ENCODE data around the gene MPDU1.

MPDU1 gene

GRCh38 chr17:7572338-7572587 is 11.4 kb upstream of the MPDU1 start:
- DNase-seq = no peak
- TF ChIP-seq POLR2A (IDR thresholded peaks at IDR 0.05; ENCODE audit: low read length) (no peak), GATA1 (IDR thresholded peaks at IDR 0.05; ENCODE audit: low read depth, low read length) (no peak)

- TF ChIP-seq POLR2A (IDR thresholded peaks at IDR 0.05; ENCODE audit: low read length) (peak; percentile 99), GATA1 (IDR thresholded peaks at IDR 0.05; ENCODE audit: low read depth, low read length) (no peak)
- peak; percentile 100 for DNase-seq
Measured at GRCh38 chr17:7572588-7573323, 10.9 kb upstream of the MPDU1 start.

GRCh38 chr17:7573324-7574080 is 10.2 kb upstream of the MPDU1 start:
- TF ChIP-seq GATA1 (IDR thresholded peaks at IDR 0.05; ENCODE audit: low read depth, low read length) (no peak), POLR2A (IDR thresholded peaks at IDR 0.05; ENCODE audit: low read length) (no peak)
- peak; percentile 93 to 94 for DNase-seq

GRCh38 chr17:7574176-7574953 is 9.3 kb upstream of the MPDU1 start:
- DNase-seq = no peak
- TF ChIP-seq POLR2A (IDR thresholded peaks at IDR 0.05; ENCODE audit: low read length) (no peak), GATA1 (IDR thresholded peaks at IDR 0.05; ENCODE audit: low read depth, low read length) (no peak)

- TF ChIP-seq POLR2A (IDR thresholded peaks at IDR 0.05; ENCODE audit: low read length) (no peak), GATA1 (IDR thresholded peaks at IDR 0.05; ENCODE audit: low read depth, low read length) (no peak)
Measured at GRCh38 chr17:7575481-7575883, 8.2 kb upstream of the MPDU1 start.

GRCh38 chr17:7575959-7576358 is 7.7 kb upstream of the MPDU1 start:
- DNase-seq = no peak
- TF ChIP-seq GATA1 (IDR thresholded peaks at IDR 0.05; ENCODE audit: low read depth, low read length) = no peak
- TF ChIP-seq POLR2A (IDR thresholded peaks at IDR 0.05; ENCODE audit: low read length) = peak; percentile 4

More at GRCh38 chr17:7575481-7575883, 8.2 kb upstream of the MPDU1 start:
- no peak for DNase-seq

GRCh38 chr17:7576432-7576937 is 7.2 kb upstream of the MPDU1 start:
- TF ChIP-seq POLR2A (IDR thresholded peaks at IDR 0.05; ENCODE audit: low read length) (peak; percentile 21), GATA1 (IDR thresholded peaks at IDR 0.05; ENCODE audit: low read depth, low read length) (no peak)
- DNase-seq = no peak

GRCh38 chr17:7577327-7578199 is 6.1 kb upstream of the MPDU1 start:
- TF ChIP-seq GATA1 (IDR thresholded peaks at IDR 0.05; ENCODE audit: low read depth, low read length) (no peak), POLR2A (IDR thresholded peaks at IDR 0.05; ENCODE audit: low read length) (no peak)
- DNase-seq = no peak

GRCh38 chr17:7579001-7579833 is 4.4 kb upstream of the MPDU1 start, which contains the start of gene CD68:
Gene CD68, plus strand, starts transcription at chr17:7579638. Its CDS starts 40 bp downstream, at chr17:7579678.
- peak; percentile 75 for TF ChIP-seq POLR2A (IDR thresholded peaks at IDR 0.05; ENCODE audit: low read length)
- no peak for TF ChIP-seq GATA1 (IDR thresholded peaks at IDR 0.05; ENCODE audit: low read depth, low read length)
- peak; percentile 68 to 80 for DNase-seq

- no peak for TF ChIP-seq GATA1 (IDR thresholded peaks at IDR 0.05; ENCODE audit: low read depth, low read length)
- no peak for TF ChIP-seq POLR2A (IDR thresholded peaks at IDR 0.05; ENCODE audit: low read length)
- DNase-seq = peak in 1 of 2 experiments; percentile 54
Measured at GRCh38 chr17:7579834-7580603, 3.6 kb upstream of the MPDU1 start.

All from erythroblast (primary cell).